Measurements from ENCODE around the gene HNRNPUL1. TPM values are rescaled to one million over a fixed set of nuclear protein-coding genes. Genes with fewer than 3 reads are reported as not detected.

The HNRNPUL1 gene
- total and polyA plus RNA-seq, 9 of the 15 experiments (the other 6 are each of a cell fraction or from before 2014, with no cell fraction given): 7.3 to 211 (median 85.0) TPM

- no peak for TF ChIP-seq NELFE (IDR thresholded peaks at IDR 0.05; ENCODE audit: insufficient read depth, insufficient read length)
- TF ChIP-seq PCBP2 (IDR thresholded peaks at IDR 0.05; ENCODE audit: low read depth, low read length, poor library complexity, severe bottlenecking): no peak
- TF ChIP-seq HDAC6 (IDR thresholded peaks at IDR 0.05; ENCODE audit: low read depth, low read length): no peak
- TF ChIP-seq, protein P1, sequence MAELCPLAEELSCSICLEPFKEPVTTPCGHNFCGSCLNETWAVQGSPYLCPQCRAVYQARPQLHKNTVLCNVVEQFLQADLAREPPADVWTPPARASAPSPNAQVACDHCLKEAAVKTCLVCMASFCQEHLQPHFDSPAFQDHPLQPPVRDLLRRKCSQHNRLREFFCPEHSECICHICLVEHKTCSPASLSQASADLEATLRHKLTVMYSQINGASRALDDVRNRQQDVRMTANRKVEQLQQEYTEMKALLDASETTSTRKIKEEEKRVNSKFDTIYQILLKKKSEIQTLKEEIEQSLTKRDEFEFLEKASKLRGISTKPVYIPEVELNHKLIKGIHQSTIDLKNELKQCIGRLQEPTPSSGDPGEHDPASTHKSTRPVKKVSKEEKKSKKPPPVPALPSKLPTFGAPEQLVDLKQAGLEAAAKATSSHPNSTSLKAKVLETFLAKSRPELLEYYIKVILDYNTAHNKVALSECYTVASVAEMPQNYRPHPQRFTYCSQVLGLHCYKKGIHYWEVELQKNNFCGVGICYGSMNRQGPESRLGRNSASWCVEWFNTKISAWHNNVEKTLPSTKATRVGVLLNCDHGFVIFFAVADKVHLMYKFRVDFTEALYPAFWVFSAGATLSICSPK (IDR thresholded peaks at IDR 0.05; ENCODE audit: borderline replicate concordance): 0 out of 2 replicates have a peak, but pooled peaks have one; percentile 29
- TF ChIP-seq, protein P2, sequence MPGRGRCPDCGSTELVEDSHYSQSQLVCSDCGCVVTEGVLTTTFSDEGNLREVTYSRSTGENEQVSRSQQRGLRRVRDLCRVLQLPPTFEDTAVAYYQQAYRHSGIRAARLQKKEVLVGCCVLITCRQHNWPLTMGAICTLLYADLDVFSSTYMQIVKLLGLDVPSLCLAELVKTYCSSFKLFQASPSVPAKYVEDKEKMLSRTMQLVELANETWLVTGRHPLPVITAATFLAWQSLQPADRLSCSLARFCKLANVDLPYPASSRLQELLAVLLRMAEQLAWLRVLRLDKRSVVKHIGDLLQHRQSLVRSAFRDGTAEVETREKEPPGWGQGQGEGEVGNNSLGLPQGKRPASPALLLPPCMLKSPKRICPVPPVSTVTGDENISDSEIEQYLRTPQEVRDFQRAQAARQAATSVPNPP (IDR thresholded peaks at IDR 0.05; ENCODE audit: borderline replicate concordance, insufficient read depth, insufficient read length): no peak
- TF ChIP-seq USF1 (CRISPR knock-in tag; IDR thresholded peaks at IDR 0.05): peak; percentile 50
- no peak for TF ChIP-seq MCM7 (IDR thresholded peaks at IDR 0.05)
- TF ChIP-seq, protein P3, sequence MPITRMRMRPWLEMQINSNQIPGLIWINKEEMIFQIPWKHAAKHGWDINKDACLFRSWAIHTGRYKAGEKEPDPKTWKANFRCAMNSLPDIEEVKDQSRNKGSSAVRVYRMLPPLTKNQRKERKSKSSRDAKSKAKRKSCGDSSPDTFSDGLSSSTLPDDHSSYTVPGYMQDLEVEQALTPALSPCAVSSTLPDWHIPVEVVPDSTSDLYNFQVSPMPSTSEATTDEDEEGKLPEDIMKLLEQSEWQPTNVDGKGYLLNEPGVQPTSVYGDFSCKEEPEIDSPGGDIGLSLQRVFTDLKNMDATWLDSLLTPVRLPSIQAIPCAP (CRISPR knock-in tag; IDR thresholded peaks at IDR 0.05; ENCODE audit: borderline replicate concordance): no peak; the same call in 1 of the 2 replicates
- TF ChIP-seq USF2 (CRISPR knock-in tag; IDR thresholded peaks at IDR 0.05): no peak
- TF ChIP-seq BMI1 (IDR thresholded peaks at IDR 0.05; ENCODE audit: low read length): no peak
- TF ChIP-seq ESRRA (IDR thresholded peaks at IDR 0.05; ENCODE audit: borderline replicate concordance, low read depth): peak; percentile 40; the same call in 1 of the 2 replicates
- TF ChIP-seq JUND (IDR thresholded peaks at IDR 0.05; ENCODE audit: borderline replicate concordance, low read depth, low read length): 0 out of 2 replicates have a peak, but pooled peaks have one; percentile 30
- TF ChIP-seq JUND (tag; IDR thresholded peaks at IDR 0.05; ENCODE audit: borderline replicate concordance, low read depth, low read length): no peak
- no peak for TF ChIP-seq ETV1 (tag; conservative IDR thresholded peaks at IDR 0.05; ENCODE audit: low read depth)
- no peak for TF ChIP-seq XRCC5 (IDR thresholded peaks at IDR 0.05; ENCODE audit: low read depth, low read length)
- no peak for TF ChIP-seq PRMT5 (CRISPR knock-in tag; IDR thresholded peaks at IDR 0.05)
- no peak for TF ChIP-seq MYNN (IDR thresholded peaks at IDR 0.05)
- TF ChIP-seq MYNN (CRISPR knock-in tag; IDR thresholded peaks at IDR 0.05): no peak
- TF ChIP-seq RHOXF2B (CRISPR knock-in tag; conservative IDR thresholded peaks at IDR 0.05): no peak
Observed at GRCh38 chr19:41352609-41353465, 88.7 kb downstream of the HNRNPUL1 start (continued).

Measured in K562 (cell line).